ENCODE data around the gene CXADR. TPM values are rescaled to one million over a fixed set of nuclear protein-coding genes. Genes with fewer than 3 reads are reported as not detected.

Gene CXADR
- total and polyA plus RNA-seq, 9 of the 15 experiments (the other 6 are each of a cell fraction or from before 2014, with no cell fraction given), result 0.01 to 0.41 (median 0.14) TPM

- POLR2A ChIA-PET, result no interaction called here
- no peak for ATAC-seq
- no peak for TF ChIP-seq ZNF263 (CRISPR knock-in tag; IDR thresholded peaks at IDR 0.05; ENCODE audit: borderline replicate concordance)
- TF ChIP-seq DACH1 (IDR thresholded peaks at IDR 0.05; ENCODE audit: partially characterized antibody), result no peak
- no peak for TF ChIP-seq MEIS2 (IDR thresholded peaks at IDR 0.05; ENCODE audit: partially characterized antibody)
- no peak for TF ChIP-seq SPI1 (IDR thresholded peaks at IDR 0.05; ENCODE audit: borderline replicate concordance, low read depth, low read length)
- TF ChIP-seq ZBTB33 (CRISPR knock-in tag; IDR thresholded peaks at IDR 0.05), result no peak
- no peak for TF ChIP-seq ZNF655 (CRISPR knock-in tag; IDR thresholded peaks at IDR 0.05)
- TF ChIP-seq SUPT5H (IDR thresholded peaks at IDR 0.05), result no peak
- no peak for TF ChIP-seq POU5F1 (IDR thresholded peaks at IDR 0.05; ENCODE audit: borderline replicate concordance, low read depth, low read length, partially characterized antibody)
- no peak for TF ChIP-seq WHSC1 (IDR thresholded peaks at IDR 0.05; ENCODE audit: low read length)
- no peak for TF ChIP-seq THRAP3 (IDR thresholded peaks at IDR 0.05; ENCODE audit: borderline replicate concordance)
- TF ChIP-seq ZNF212 (CRISPR knock-in tag; IDR thresholded peaks at IDR 0.05), result no peak
- no peak for TF ChIP-seq ZNF79 (CRISPR knock-in tag; IDR thresholded peaks at IDR 0.05; ENCODE audit: low read depth)
- no peak for TF ChIP-seq GABPB2 (CRISPR knock-in tag; conservative IDR thresholded peaks at IDR 0.05)
- no peak for TF ChIP-seq DPF2 (IDR thresholded peaks at IDR 0.05)
- TF ChIP-seq RAD51 (IDR thresholded peaks at IDR 0.05; ENCODE audit: borderline replicate concordance, low read depth), result no peak
Measured at GRCh38 chr21:17580319-17580718, 67.5 kb downstream of the CXADR start.

More at GRCh38 chr21:17580319-17580718, 67.5 kb downstream of the CXADR start:
- no peaks in the 10 kb centered on the region for H3K9me3 ChIP-seq (replicated peaks; ENCODE audit: control insufficient read depth, insufficient read depth, low read depth, low read length)
- no peak overlapping the region for H3K9ac ChIP-seq (ENCODE audit: insufficient read depth in 1 of 2, low read depth in 2 of 2, low read length in 2 of 2)
- H3K4me2 ChIP-seq (ENCODE audit: insufficient read depth, low read length), result no peak overlapping the region
- no peaks in the 10 kb centered on the region for H4K20me1 ChIP-seq (replicated peaks; ENCODE audit: control insufficient read depth, insufficient read depth, low read length)
- in situ Hi-C loops (cut with MboI) (no loop called here), intact Hi-C loops (cut with micrococcal nuclease) (no loop called here)
- no peaks in the 10 kb centered on the region for H3K4me1 ChIP-seq (replicated peaks in 1 of 2; ENCODE audit: control insufficient read depth in 2 of 2, insufficient read depth in 2 of 2, low read length in 2 of 2)
- H3K36me3 ChIP-seq (ENCODE audit: control insufficient read depth, insufficient read depth, low read length), result no peaks in the 10 kb centered on the region
- WGBS (ENCODE audit: insufficient coverage, low coverage, missing lambda C conversion rate), result 3% methylated on average over 8 of the region's 8 CpGs
- CTCF ChIA-PET (ENCODE audit: low intra/inter-chr PET ratio), result no interaction called here
- H2AFZ ChIP-seq (ENCODE audit: low read depth, low read length), result no peak overlapping the region
- BruUV-seq (replicated peaks), result no TSS peak
- DNase-seq (ENCODE audit: extremely low read depth in 1 of 4, low spot score in 3 of 4) (no peak), FAIRE-seq (no peak)
- H3K9me1 ChIP-seq (ENCODE audit: control insufficient read depth, insufficient read depth, low read length), result no peaks in the 10 kb centered on the region
- no peak overlapping the region for H3K4me3 ChIP-seq
- H3K27me3 ChIP-seq (ENCODE audit: control insufficient read depth in 2 of 2, insufficient read depth in 2 of 2, low read length in 2 of 2), result peaks cover 0 to 3% of the 10 kb centered on the region in 2 experiments; a peak in 1 of 5 replicates
- H3K27ac ChIP-seq (ENCODE audit: extremely low read depth, low read depth, low read length), result no peak overlapping the region
- H3K79me2 ChIP-seq (ENCODE audit: control insufficient read depth, insufficient read depth, low read length), result no peaks in the 10 kb centered on the region

Data from K562 (cell line).